H1 (cell line): Measurements from ENCODE around the gene POLN. TPM values are rescaled to one million over a fixed set of nuclear protein-coding genes. Genes with fewer than 3 reads are reported as not detected.

Experiments used
- CTCF ChIA-PET: fragments of 300-600 bp; sonication (Branson Sonifier 250); formaldehyde crosslinking; loops from one replicate; lab custom pipeline; 2021; ENCODE audit not compliant: partially characterized antibody; lab: Charles Lee
- POLR2A ChIA-PET: fragments of 300-600 bp; sonication (Branson Sonifier 250); formaldehyde crosslinking; loops from one replicate; lab custom pipeline; 2021; ENCODE audit warnings: inconsistent platforms; ENCODE audit not compliant: partially characterized antibody; lab: Charles Lee
- DNase-seq, 2 experiments: peaks; one replicate each; pipeline versions ENCODE4 v3.0.0 to v3.0.0-alpha.2; 2010 to 2022; ENCODE audit warnings: low spot score in 2 of 2, low read depth in 1 of 2, mixed read lengths in 1 of 2
- FAIRE-seq: peaks from 2 replicates; lab custom pipeline; 2011; peaks lifted over from hg19 to GRCh38; lab: Jason Lieb, UNC
- H2AFZ ChIP-seq: 2 replicates; pipeline ENCODE4 v1.8.1; 2012; ENCODE audit warnings: low read length, inconsistent platforms
- H2AK5ac ChIP-seq: 2 replicates; pipeline ENCODE4 v1.6.1; 2013; ENCODE audit warnings: low read depth, low read length
- H2BK120ac ChIP-seq: replicated peaks from 2 replicates; pipeline ENCODE3; 2013; ENCODE audit warnings: low read depth, low read length, inconsistent platforms
- H2BK12ac ChIP-seq: 2 replicates; pipeline ENCODE4 v1.6.1; 2013; ENCODE audit warnings: low read depth, low read length
- H2BK15ac ChIP-seq: 2 replicates; pipeline ENCODE4 v1.6.1; 2013; ENCODE audit warnings: low read length
- H2BK20ac ChIP-seq: 2 replicates; pipeline ENCODE4 v1.6.1; 2013; ENCODE audit warnings: low read length
- H2BK5ac ChIP-seq: 2 replicates; pipeline ENCODE4 v1.6.1; 2013; ENCODE audit warnings: low read depth, low read length
- H3K14ac ChIP-seq: 2 replicates; pipeline ENCODE4 v1.6.1; 2013; ENCODE audit warnings: inconsistent platforms; ENCODE audit not compliant: insufficient read length
- H3K18ac ChIP-seq: 2 replicates; pipeline ENCODE4 v1.6.1; 2013; ENCODE audit warnings: low read length; ENCODE audit errors: extremely low read depth
- H3K23ac ChIP-seq: 2 replicates; pipeline ENCODE4 v1.6.1; 2013; ENCODE audit warnings: inconsistent platforms; ENCODE audit not compliant: insufficient read length
- H3K23me2 ChIP-seq: 2 replicates; pipeline ENCODE4 v1.6.1; 2013; ENCODE audit warnings: low read depth, low read length
- H3K27ac ChIP-seq: 2 replicates; pipeline ENCODE4 v1.6.1; 2011; ENCODE audit warnings: low read depth, low read length, inconsistent platforms
- H3K27me3 ChIP-seq, 4 experiments: replicated peaks in 1 of 4; 1 replicate in 1 of 4; 2 replicates in 3 of 4; pipeline versions ENCODE4 v1.6.1 to v1.8.1; 2011 to 2013; ENCODE audit warnings: low read length in 3 of 4, mild to moderate bottlenecking in 3 of 4, inconsistent platforms in 2 of 4, mixed read lengths in 2 of 4, moderate library complexity in 1 of 4; ENCODE audit not compliant: control insufficient read depth in 3 of 4, insufficient read depth in 3 of 4; ENCODE audit errors: extremely low read depth in 1 of 4
- H3K36me3 ChIP-seq, 4 experiments: 2 replicates each; pipeline versions ENCODE4 v1.6.1 to v1.8.1; 2011 to 2013; ENCODE audit warnings: mild to moderate bottlenecking in 4 of 4, low read length in 3 of 4, moderate library complexity in 2 of 4, control low read depth in 1 of 4, inconsistent platforms in 1 of 4; ENCODE audit not compliant: insufficient read depth in 4 of 4, control insufficient read depth in 2 of 4
- H3K4ac ChIP-seq: replicated peaks from 2 replicates; pipeline ENCODE3; 2013; ENCODE audit warnings: low read length, low read depth, mixed read lengths, inconsistent platforms; ENCODE audit not compliant: insufficient read length
- H3K4me1 ChIP-seq, 4 experiments: replicated peaks in 1 of 4; 1 replicate in 1 of 4; 2 replicates in 3 of 4; pipeline versions ENCODE4 v1.6.1 to v1.8.1; 2011 to 2013; ENCODE audit warnings: low read length in 3 of 4, inconsistent platforms in 2 of 4, mixed read lengths in 1 of 4; ENCODE audit not compliant: insufficient read depth in 4 of 4, control insufficient read depth in 3 of 4
- H3K4me2 ChIP-seq, 2 experiments: 2 replicates each; pipeline versions ENCODE4 v1.6.1 to v1.8.1; 2011 to 2013; ENCODE audit warnings: low read depth in 2 of 2, low read length in 2 of 2, control low read depth in 1 of 2, inconsistent platforms in 1 of 2, mild to moderate bottlenecking in 1 of 2; ENCODE audit not compliant: insufficient read depth in 1 of 2
- H3K4me3 ChIP-seq, 4 experiments: fragments of 200-600, 300-600 bp in 1 of 4; sonication (generic), shearing (Covaris generic), sonication (Bioruptor Twin) in 1 of 4; 2 replicates each; pipeline versions ENCODE4 v1.5.1 to v1.8.1; 2011 to 2016; ENCODE audit warnings: low read length in 4 of 4, low read depth in 3 of 4, control low read depth in 2 of 4, inconsistent platforms in 2 of 4, mild to moderate bottlenecking in 2 of 4, mixed read lengths in 1 of 4, moderate library complexity in 1 of 4; ENCODE audit not compliant: insufficient read depth in 2 of 4; ENCODE audit errors: extremely low read depth in 1 of 4
- H3K56ac ChIP-seq: replicated peaks from 2 replicates; pipeline ENCODE3; 2013; ENCODE audit warnings: low read depth, mild to moderate bottlenecking, mixed read lengths, low read length, inconsistent platforms; ENCODE audit not compliant: insufficient read length
- H3K79me1 ChIP-seq: 2 replicates; pipeline ENCODE4 v1.6.1; 2013; ENCODE audit warnings: low read depth, low read length, control low read depth
- H3K79me2 ChIP-seq, 2 experiments: 2 replicates each; pipeline versions ENCODE4 v1.6.1 to v1.8.1; 2012 to 2013; ENCODE audit warnings: low read length in 2 of 2, mild to moderate bottlenecking in 2 of 2, inconsistent platforms in 1 of 2; ENCODE audit not compliant: insufficient read depth in 2 of 2, control insufficient read depth in 1 of 2
- H3K9ac ChIP-seq, 4 experiments: replicated peaks in 1 of 4; 1 replicate in 1 of 4; 2 replicates in 3 of 4; pipeline versions ENCODE4 v1.6.1 to v1.8.1; 2011 to 2013; ENCODE audit warnings: low read depth in 3 of 4, low read length in 3 of 4, control low read depth in 2 of 4, mild to moderate bottlenecking in 2 of 4, moderate library complexity in 2 of 4, inconsistent platforms in 1 of 4; ENCODE audit errors: extremely low read depth in 1 of 4
- H3K9me3 ChIP-seq, 2 experiments: 2 replicates each; pipeline versions ENCODE4 v1.6.1 to v1.8.1; 2012 to 2013; ENCODE audit warnings: mild to moderate bottlenecking in 2 of 2, moderate library complexity in 2 of 2, control low read depth in 1 of 2, inconsistent platforms in 1 of 2, low read depth in 1 of 2, low read length in 1 of 2, mixed read lengths in 1 of 2; ENCODE audit not compliant: insufficient read depth in 2 of 2
- H4K20me1 ChIP-seq, 2 experiments: replicated peaks in 1 of 2; 2 replicates each; pipeline versions ENCODE3 to v1.8.1; 2011 to 2013; ENCODE audit warnings: inconsistent platforms in 2 of 2, low read length in 2 of 2, mild to moderate bottlenecking in 1 of 2; ENCODE audit not compliant: insufficient read depth in 2 of 2, control insufficient read depth in 1 of 2
- H4K5ac ChIP-seq: 2 replicates; pipeline ENCODE4 v1.6.1; 2013; ENCODE audit warnings: low read length, low read depth, mixed read lengths, inconsistent platforms; ENCODE audit not compliant: insufficient read length
- H4K8ac ChIP-seq: 2 replicates; pipeline ENCODE4 v1.8.0; 2013; ENCODE audit warnings: mild to moderate bottlenecking, moderate library complexity, low read length, inconsistent platforms; ENCODE audit not compliant: insufficient read depth; ENCODE audit errors: extremely low read depth
- H4K91ac ChIP-seq: replicated peaks from 2 replicates; pipeline ENCODE3; 2013; ENCODE audit warnings: low read length, mixed read lengths, inconsistent platforms; ENCODE audit not compliant: insufficient read length
- RAD21 ChIP-seq, 2 experiments: IDR thresholded peaks in 1 of 2; conservative IDR thresholded peaks in 1 of 2; 2 replicates each; pipeline ENCODE4 v1.6.1; 2011; ENCODE audit warnings: low read depth in 2 of 2, low read length in 2 of 2, improper control_type of control experiment in 1 of 2, inconsistent platforms in 1 of 2, mild to moderate bottlenecking in 1 of 2, moderate library complexity in 1 of 2
- SIRT6 ChIP-seq: IDR thresholded peaks from one replicate; pipeline ENCODE4 v1.7.1; 2012; ENCODE audit warnings: low read length, inconsistent platforms
- WGBS, 2 experiments: shearing (Covaris generic) in 1 of 2; methylation state at CpG; one replicate each; pipeline versions ENCODE4 v1.1.6 to v1.1.7; 2013 to 2015; ENCODE audit warnings: low lambda C conversion rate in 2 of 2, mixed read lengths in 2 of 2, inconsistent platforms in 1 of 2, low coverage in 1 of 2, missing lambda C conversion rate in 1 of 2; ENCODE audit not compliant: insufficient replicate concordance in 2 of 2, insufficient coverage in 1 of 2, insufficient read length in 1 of 2; ENCODE audit errors: extremely low coverage in 1 of 2, missing lambda C conversion rate in 1 of 2; 5-methylcytosine and 5-hydroxymethylcytosine counted together
- polyA plus RNA-seq, 7 experiments: library from polyadenylated mRNA; depleted of rRNA in 3 of 7; stranded (reverse) in 5 of 7; unstranded in 2 of 7; fragments of >200 nt in 5 of 7; fragments of 200-250 nt in 2 of 7; gene quantifications; 1 replicate in 5 of 7; 2 replicates in 1 of 7; 4 replicates in 1 of 7; pipeline versions ENCODE4 v1.2.1 to v1.2.3, GENCODE V29; 2011 to 2013; ENCODE audit warnings: missing spikeins in 2 of 7, mixed read lengths in 2 of 7
- total RNA-seq: library from RNA; stranded (reverse); fragmentation: NEBNext Ultra II Directional; extraction: Animal tissue kit (Norgen Biotek cat#: 25700); gene quantifications from 2 replicates; pipeline ENCODE4 v1.2.1, GENCODE V29; 2021
- TF ChIP-seq, protein P1 (sequence below), 3 experiments: IDR thresholded peaks; 1 replicate in 2 of 3; 2 replicates in 1 of 3; pipeline versions ENCODE4 v1.5.1 to v1.6.1; 2011; ENCODE audit warnings: low read length in 3 of 3, mild to moderate bottlenecking in 3 of 3, inconsistent platforms in 2 of 3, low read depth in 1 of 3, moderate library complexity in 1 of 3; ENCODE audit not compliant: insufficient read depth in 1 of 3; ENCODE audit errors: control extremely low read depth in 1 of 3

POLN gene
- total and polyA plus RNA-seq, 2 of the 8 experiments (the other 6 are each of a cell fraction or from before 2014, with no cell fraction given): 0.98 to 1.5 TPM

GRCh38 chr4:2281575-2282343, 39.8 kb upstream of the POLN start:
- 0 out of 2 replicates have a peak overlapping the region, but pooled peaks have one; percentile 29 for H2BK15ac ChIP-seq
- H4K8ac ChIP-seq: no peak overlapping the region
- no peaks in the 10 kb centered on the region for H3K27me3 ChIP-seq
- H3K4me2 ChIP-seq: no peak overlapping the region
- H3K27ac ChIP-seq: no peak overlapping the region
- no peak overlapping the region for H3K56ac ChIP-seq
- H3K4me3 ChIP-seq: no peak overlapping the region
- no peak overlapping the region for H3K23ac ChIP-seq
- H2AFZ ChIP-seq: no peak overlapping the region
- no peak overlapping the region for H3K9ac ChIP-seq
- H3K79me1 ChIP-seq: no peaks in the 10 kb centered on the region
- TF ChIP-seq SIRT6 (no peak), RAD21 (IDR thresholded peaks at IDR 0.05 in 1 of 2, conservative IDR thresholded peaks at IDR 0.05 in 1 of 2; ENCODE audit: low read depth in 2 of 2, low read length in 2 of 2) (peak in 1 of 2 experiments; percentile 4; a peak in 2 of 4 replicates)
- TF ChIP-seq, protein P1, sequence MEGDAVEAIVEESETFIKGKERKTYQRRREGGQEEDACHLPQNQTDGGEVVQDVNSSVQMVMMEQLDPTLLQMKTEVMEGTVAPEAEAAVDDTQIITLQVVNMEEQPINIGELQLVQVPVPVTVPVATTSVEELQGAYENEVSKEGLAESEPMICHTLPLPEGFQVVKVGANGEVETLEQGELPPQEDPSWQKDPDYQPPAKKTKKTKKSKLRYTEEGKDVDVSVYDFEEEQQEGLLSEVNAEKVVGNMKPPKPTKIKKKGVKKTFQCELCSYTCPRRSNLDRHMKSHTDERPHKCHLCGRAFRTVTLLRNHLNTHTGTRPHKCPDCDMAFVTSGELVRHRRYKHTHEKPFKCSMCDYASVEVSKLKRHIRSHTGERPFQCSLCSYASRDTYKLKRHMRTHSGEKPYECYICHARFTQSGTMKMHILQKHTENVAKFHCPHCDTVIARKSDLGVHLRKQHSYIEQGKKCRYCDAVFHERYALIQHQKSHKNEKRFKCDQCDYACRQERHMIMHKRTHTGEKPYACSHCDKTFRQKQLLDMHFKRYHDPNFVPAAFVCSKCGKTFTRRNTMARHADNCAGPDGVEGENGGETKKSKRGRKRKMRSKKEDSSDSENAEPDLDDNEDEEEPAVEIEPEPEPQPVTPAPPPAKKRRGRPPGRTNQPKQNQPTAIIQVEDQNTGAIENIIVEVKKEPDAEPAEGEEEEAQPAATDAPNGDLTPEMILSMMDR (IDR thresholded peaks at IDR 0.05; ENCODE audit: control extremely low read depth in 1 of 3, insufficient read depth in 1 of 3, low read depth in 1 of 3, low read length in 3 of 3): peak in 1 of 3 experiments; percentile 26; a peak in 1 of 4 replicates
- H3K4me1 ChIP-seq: no peaks in the 10 kb centered on the region; a peak in 1 of 7 replicates
- H2AK5ac ChIP-seq: no peak overlapping the region
- H4K5ac ChIP-seq: no peak overlapping the region
- no peaks in the 10 kb centered on the region for H3K36me3 ChIP-seq
- no peak overlapping the region for H2BK20ac ChIP-seq
- ChIA-PET POLR2A (no interaction called here), CTCF (no interaction called here)
- H3K9me3 ChIP-seq: no peaks in the 10 kb centered on the region
- H3K14ac ChIP-seq: no peak overlapping the region
- no peak overlapping the region for H2BK12ac ChIP-seq
- DNase-seq (no peak), FAIRE-seq (no peak)
- peak overlapping the region; percentile 26 for H4K91ac ChIP-seq
- peaks cover 0 to 4% of the 10 kb centered on the region in 2 experiments for H4K20me1 ChIP-seq
- peaks cover 7% of the 10 kb centered on the region; the same call in 1 of the 2 replicates for H3K23me2 ChIP-seq
- WGBS, 2 experiments: 93% methylated on average over 10 of the region's 10 CpGs; no CpG with 5 or more reads in 1 of the 2 experiments
- H3K79me2 ChIP-seq: no peaks in the 10 kb centered on the region
- H3K18ac ChIP-seq: no peak overlapping the region
- no peak overlapping the region for H2BK5ac ChIP-seq
- no peak overlapping the region for H2BK120ac ChIP-seq
- no peak overlapping the region for H3K4ac ChIP-seq
